DOHH2 (cell line): ENCODE results near the gene DOCK4.

ENCODE experiments used
- H3F3A ChIP-seq: fragments of 200-600 bp; sonication (generic), shearing (Covaris generic); 2 replicates; pipeline ENCODE4 v1.6.0; 2016; ENCODE audit warnings: antibody characterized with exemption, mild to moderate bottlenecking; ENCODE audit not compliant: control insufficient read depth, insufficient read depth
- H3K27ac ChIP-seq: fragments of 200-600 bp; sonication (generic); 2 replicates; pipeline ENCODE4 v1.5.1; 2014; ENCODE audit warnings: low read depth, mild to moderate bottlenecking, low read length, moderate library complexity
- H3K27me3 ChIP-seq: fragments of 200-600 bp; sonication (generic); 2 replicates; pipeline ENCODE4 v1.6.1; 2014; ENCODE audit warnings: mild to moderate bottlenecking, low read length, mixed read lengths; ENCODE audit not compliant: control insufficient read depth
- H3K36me3 ChIP-seq: fragments of 200-600 bp; sonication (generic); 2 replicates; pipeline ENCODE4 v1.6.1; 2014; ENCODE audit warnings: mild to moderate bottlenecking, low read length, moderate library complexity, mixed read lengths; ENCODE audit not compliant: control insufficient read depth
- H3K4me1 ChIP-seq: fragments of 200-600 bp; sonication (generic); 2 replicates; pipeline ENCODE4 v1.6.1; 2014; ENCODE audit warnings: mild to moderate bottlenecking, low read length, mixed read lengths; ENCODE audit not compliant: control insufficient read depth
- H3K4me2 ChIP-seq: fragments of 200-600 bp; sonication (generic); 2 replicates; pipeline ENCODE4 v1.6.0; 2014; ENCODE audit warnings: mild to moderate bottlenecking, low read length, moderate library complexity
- H3K4me3 ChIP-seq: fragments of 200-600 bp; sonication (generic); 2 replicates; pipeline ENCODE4 v1.5.1; 2014; ENCODE audit warnings: mild to moderate bottlenecking, low read length, mixed read lengths
- H3K79me2 ChIP-seq: fragments of 200-600 bp; sonication (generic); 2 replicates; pipeline ENCODE4 v1.6.1; 2014; ENCODE audit warnings: mild to moderate bottlenecking, low read length, mixed read lengths; ENCODE audit not compliant: control insufficient read depth
- H3K9me2 ChIP-seq: fragments of 200-600 bp; sonication (generic); replicated peaks from 2 replicates; pipeline ENCODE4 v1.6.1; 2014; ENCODE audit warnings: mild to moderate bottlenecking, low read length, mixed read lengths; ENCODE audit not compliant: control insufficient read depth
- H3K9me3 ChIP-seq: fragments of 200-600 bp; sonication (generic); 2 replicates; pipeline ENCODE4 v1.6.1; 2014; ENCODE audit warnings: antibody characterized with exemption, low read length, mixed read lengths; ENCODE audit not compliant: control insufficient read depth, insufficient read depth
- H4K20me1 ChIP-seq: fragments of 200-600 bp; sonication (generic); 2 replicates; pipeline ENCODE4 v1.6.0; 2014; ENCODE audit warnings: low read depth, mild to moderate bottlenecking, antibody characterized with exemption, low read length, moderate library complexity; ENCODE audit not compliant: control insufficient read depth, insufficient read depth
- EZH2phosphoT487 ChIP-seq: fragments of 200-600 bp; sonication (generic); IDR thresholded peaks from 2 replicates; pipeline ENCODE4 v1.6.1; 2017; ENCODE audit warnings: borderline replicate concordance, mild to moderate bottlenecking, antibody characterized with exemption, low read length, moderate library complexity, mixed read lengths
- TF ChIP-seq, protein P1 (sequence below): fragments of 200-600 bp; sonication (generic); IDR thresholded peaks from one replicate; pipeline ENCODE4 v1.5.1; 2014; ENCODE audit warnings: antibody characterized with exemption, mild to moderate bottlenecking, low read depth, low read length; ENCODE audit not compliant: poor library complexity, severe bottlenecking

Gene DOCK4

DNA sequence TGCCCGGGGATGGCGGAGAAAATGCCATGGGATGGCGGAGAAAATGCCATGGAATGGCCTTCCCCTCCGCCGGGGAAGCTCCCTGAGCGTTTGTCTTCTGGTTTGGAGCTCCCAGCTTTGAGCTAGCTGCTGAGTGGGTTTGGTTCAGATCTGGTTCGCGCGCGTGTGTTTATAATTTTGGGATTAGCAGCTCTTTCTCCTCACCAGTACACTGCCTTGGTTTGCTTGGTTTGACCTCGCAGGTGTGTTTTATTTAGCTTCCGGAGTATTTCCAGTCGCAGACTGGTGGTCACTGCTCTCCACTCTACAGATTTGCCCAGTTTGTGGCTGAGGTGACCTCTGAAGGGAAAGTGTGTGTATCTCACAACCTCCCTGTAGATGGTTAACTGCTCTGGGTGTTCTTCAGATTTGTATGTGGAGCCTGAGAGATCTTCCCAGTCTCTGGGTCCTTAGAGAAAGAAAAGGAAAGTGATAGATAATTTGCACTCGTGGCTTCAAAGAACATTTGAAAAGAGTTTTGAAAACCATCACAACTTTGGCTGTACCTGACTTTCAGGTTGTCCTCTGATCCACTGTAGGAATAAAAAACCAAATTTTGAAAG, 893 bp upstream of the DOCK4 start:
- Histone ChIP-seq H3K79me2 (peaks cover 47% of the 10 kb centered on the region), H3K36me3 (peaks cover 3% of the 10 kb centered on the region; the same call in 1 of the 2 replicates), H3F3A (no peaks in the 10 kb centered on the region), H3K9me3 (no peaks in the 10 kb centered on the region), H3K4me1 (peaks cover 35% of the 10 kb centered on the region), H3K4me2 (peak overlapping the region; percentile 86), H3K9me2 (no peaks in the 10 kb centered on the region), H4K20me1 (peaks cover 12% of the 10 kb centered on the region; the same call in 1 of the 2 replicates), H3K4me3 (peak overlapping the region; percentile 89), H3K27me3 (peaks cover 27% of the 10 kb centered on the region), H3K27ac (no peak overlapping the region)
- TF ChIP-seq EZH2phosphoT487: no peak
- TF ChIP-seq, protein P1, sequence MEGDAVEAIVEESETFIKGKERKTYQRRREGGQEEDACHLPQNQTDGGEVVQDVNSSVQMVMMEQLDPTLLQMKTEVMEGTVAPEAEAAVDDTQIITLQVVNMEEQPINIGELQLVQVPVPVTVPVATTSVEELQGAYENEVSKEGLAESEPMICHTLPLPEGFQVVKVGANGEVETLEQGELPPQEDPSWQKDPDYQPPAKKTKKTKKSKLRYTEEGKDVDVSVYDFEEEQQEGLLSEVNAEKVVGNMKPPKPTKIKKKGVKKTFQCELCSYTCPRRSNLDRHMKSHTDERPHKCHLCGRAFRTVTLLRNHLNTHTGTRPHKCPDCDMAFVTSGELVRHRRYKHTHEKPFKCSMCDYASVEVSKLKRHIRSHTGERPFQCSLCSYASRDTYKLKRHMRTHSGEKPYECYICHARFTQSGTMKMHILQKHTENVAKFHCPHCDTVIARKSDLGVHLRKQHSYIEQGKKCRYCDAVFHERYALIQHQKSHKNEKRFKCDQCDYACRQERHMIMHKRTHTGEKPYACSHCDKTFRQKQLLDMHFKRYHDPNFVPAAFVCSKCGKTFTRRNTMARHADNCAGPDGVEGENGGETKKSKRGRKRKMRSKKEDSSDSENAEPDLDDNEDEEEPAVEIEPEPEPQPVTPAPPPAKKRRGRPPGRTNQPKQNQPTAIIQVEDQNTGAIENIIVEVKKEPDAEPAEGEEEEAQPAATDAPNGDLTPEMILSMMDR: no peak

DNA sequence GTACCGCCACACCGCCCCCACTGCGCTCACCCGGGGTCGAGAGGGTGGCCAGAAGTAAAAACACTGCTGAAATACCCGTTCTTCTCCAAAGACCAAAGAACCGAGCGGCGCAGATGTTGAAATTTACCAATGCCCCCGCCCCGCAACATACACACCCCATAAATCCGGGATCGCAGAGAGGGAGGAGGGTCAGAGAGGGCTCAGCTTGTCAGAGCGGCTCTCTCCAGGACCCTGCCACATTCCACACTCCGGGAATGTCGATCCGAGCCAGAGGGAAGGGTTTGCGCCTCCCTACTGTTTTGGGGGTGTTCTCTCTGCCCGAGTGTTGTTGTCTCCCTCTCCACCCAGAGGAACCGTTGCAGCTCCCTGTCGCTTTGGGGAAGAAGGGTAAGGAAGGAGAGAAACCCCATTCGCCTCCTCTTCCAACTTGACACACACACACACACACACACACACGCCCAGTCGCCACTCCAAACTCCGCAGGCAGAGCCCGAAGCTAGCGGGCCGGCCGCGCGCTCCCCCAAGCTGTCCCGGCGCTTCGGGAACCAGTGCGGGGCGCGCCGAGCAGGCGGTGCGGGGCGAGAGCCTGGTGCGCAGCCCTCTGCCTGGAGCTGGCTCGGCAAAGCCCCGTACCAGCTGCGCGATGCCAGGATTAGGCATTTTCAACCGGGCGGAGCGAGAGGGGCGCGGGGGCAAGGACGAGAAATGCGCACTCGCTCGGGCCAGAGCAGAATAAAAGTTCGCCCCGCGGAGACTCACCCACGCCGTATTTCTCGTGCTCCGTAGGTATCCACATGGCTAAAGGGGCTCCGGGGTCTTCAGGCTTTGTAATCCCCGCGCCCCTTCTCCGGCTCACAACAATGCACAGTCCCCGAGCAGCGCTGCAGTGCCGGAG, 609 bp downstream of the DOCK4 start:
- Histone ChIP-seq H3K36me3 (peaks cover 3% of the 10 kb centered on the region; the same call in 1 of the 2 replicates), H3K27ac (no peak overlapping the region), H3K4me3 (peak overlapping the region; percentile 89), H3K4me1 (peaks cover 35% of the 10 kb centered on the region), H3K4me2 (peak overlapping the region; percentile 98), H3F3A (no peaks in the 10 kb centered on the region), H4K20me1 (0 out of 2 replicates have a peak, but pooled peaks cover 5% of the 10 kb centered on the region), H3K79me2 (peaks cover 33% of the 10 kb centered on the region), H3K9me3 (no peaks in the 10 kb centered on the region), H3K9me2 (no peaks in the 10 kb centered on the region), H3K27me3 (peaks cover 30% of the 10 kb centered on the region)
- no peak for TF ChIP-seq EZH2phosphoT487
- TF ChIP-seq, protein P1: peak; percentile 12

DNA sequence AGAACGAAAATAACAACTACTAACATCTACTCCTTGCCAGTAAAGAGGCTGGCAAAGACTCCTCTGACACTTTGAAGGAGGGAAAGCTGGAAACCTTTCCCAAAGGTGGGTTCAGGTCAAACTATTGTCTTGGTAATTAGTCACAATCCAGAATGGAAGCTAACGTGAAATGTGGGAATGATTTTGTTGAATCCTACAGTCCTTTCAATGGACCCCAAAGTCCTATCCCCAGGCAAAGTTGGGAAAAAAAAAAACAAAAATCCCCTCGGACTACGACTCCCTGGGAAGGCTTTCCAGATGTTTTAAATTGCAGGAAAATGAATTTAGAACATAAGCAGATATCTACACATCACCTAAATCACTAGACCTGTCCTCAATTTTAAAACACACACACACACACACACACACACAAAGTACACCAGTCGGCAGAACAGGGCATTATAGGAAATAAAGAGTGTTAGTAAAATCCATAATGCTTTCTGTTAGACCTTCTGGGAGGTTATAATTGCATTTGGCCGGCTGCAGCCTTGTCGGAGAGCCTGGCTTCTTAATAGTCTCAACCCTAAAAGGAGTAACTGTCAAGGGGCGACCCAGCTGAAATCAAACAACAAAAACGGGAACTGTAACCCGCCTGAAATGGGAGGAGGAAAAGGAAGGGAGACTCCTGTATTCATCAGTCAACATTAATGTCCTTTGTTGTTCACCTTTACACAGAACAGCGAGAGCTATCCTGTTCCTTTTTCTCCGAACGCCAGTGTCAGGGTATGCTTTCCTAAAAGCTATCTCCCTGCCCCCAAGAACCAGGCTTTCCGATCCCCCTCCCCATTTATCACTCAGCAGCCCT, 1.5 kb downstream of the DOCK4 start:
- peaks cover 35% of the 10 kb centered on the region for H3K4me1 ChIP-seq
- no peaks in the 10 kb centered on the region for H3K9me3 ChIP-seq
- H3K4me3 ChIP-seq: peak overlapping the region; percentile 89
- H3K36me3 ChIP-seq: peaks cover 3% of the 10 kb centered on the region; the same call in 1 of the 2 replicates
- H4K20me1 ChIP-seq: 0 out of 2 replicates have a peak, but pooled peaks cover 5% of the 10 kb centered on the region
- H3F3A ChIP-seq: no peaks in the 10 kb centered on the region
- H3K4me2 ChIP-seq: peak overlapping the region; percentile 98
- peaks cover 28% of the 10 kb centered on the region for H3K79me2 ChIP-seq
- TF ChIP-seq, protein P1: no peak
- TF ChIP-seq EZH2phosphoT487: peak; percentile 54; the same call in 1 of the 2 replicates
- H3K27me3 ChIP-seq: peaks cover 34% of the 10 kb centered on the region
- H3K27ac ChIP-seq: no peak overlapping the region
- H3K9me2 ChIP-seq: no peaks in the 10 kb centered on the region
